ENCODE measurements around the gene HCN3.

HCN3 gene

DNA sequence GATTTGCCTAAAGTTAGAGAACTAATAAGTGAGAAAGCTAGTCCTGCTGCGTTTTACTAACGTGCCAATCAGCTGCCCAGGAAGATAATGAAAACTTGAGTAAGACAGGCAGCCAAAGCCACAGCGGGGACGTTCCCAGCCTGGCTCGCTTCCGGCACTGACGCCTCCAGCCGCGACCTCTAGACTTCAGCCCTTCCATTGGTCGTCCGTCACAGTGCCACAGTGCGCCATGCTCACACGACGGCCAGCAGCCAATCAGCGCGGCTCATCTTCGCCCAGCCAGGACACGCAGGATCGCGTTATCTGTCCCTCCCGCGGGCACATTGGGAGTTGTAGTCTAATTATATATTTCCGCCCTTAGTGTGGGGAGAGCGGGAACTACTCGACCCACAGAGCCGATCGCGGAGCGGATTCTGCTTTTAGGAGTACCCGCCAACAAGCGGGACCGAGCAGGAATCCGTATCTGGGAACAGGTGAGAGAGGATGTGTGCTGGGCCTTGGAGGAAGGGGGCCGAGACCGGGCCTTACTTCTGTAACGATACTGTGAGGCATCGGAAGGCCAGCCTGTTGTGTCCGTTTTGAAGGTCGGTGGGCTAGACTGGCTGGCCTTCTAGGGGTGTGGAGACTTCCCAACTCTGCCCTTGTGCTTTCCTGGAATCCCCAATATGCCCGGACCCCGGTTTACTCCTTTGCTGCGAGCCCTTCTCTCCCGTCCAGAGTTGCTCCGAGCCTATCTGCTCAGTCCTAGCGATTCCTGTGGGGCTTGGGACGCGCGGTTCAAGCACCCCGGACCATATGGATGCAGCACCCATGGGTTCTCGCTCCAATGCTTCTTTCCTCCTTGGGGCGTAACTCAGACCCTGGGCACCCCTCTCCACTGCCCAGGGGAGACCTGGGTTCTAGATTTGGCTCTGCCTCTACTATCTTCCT lies 31.5 kb downstream of the HCN3 start, which contains the start of gene FDPS:
TSS of gene FDPS (plus strand) at position 374 of the 930 bp plus-strand sequence. CDS start 924 bp downstream, outside the sequence.
- in situ Hi-C loops (cut with MboI; ENCODE audit: low sequenced_read_pairs): no loop called here

DNA sequence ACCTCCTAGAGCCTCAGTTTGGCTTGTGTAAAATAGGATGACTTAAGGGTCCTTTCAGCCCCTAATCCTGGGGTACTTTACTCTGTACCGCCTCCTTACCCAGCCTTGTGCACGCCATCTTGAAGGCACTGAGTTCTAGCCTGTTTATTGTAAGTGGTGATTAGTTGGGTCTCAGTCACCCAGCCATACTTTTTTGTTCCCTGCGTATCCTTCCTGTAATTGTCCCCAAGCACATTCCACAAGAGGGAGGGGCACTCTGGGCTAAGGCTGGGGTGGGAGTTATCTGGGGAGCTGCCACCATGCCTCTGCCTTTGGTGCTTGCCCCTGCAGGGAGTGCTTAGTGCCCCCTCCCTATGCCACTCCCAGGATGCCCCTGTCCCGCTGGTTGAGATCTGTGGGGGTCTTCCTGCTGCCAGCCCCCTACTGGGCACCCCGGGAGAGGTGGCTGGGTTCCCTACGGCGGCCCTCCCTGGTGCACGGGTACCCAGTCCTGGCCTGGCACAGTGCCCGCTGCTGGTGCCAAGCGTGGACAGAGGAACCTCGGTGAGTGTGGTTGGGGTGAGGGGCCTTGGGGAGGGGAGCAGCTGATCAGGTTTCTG lies 32.3 kb downstream of the HCN3 start:
- in situ Hi-C loops (cut with MboI; ENCODE audit: low sequenced_read_pairs): no loop called here

GRCh38 chr1:155313261-155313660 lies 36.0 kb downstream of the HCN3 start:
- in situ Hi-C loops (cut with MboI; ENCODE audit: low sequenced_read_pairs): no loop called here

DNA sequence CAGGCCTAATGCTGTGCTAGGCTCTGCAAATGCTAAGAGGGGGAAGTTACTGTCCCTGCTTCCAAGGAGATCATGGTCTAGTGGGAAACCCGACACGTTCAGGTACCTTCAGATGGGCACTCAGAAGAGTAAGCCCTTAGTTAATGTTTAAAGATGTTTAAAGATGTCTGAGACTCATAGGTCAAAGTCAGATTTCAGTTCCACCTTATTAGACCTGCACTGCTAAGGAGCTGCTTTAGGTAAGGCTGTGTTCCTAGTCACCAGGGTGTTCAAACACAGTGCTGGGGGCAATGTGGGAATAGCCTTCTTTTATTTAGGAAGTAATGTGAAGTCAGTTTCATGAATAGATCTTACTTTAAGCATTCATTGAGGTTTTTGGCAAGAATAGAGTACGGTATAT lies 39.7 kb downstream of the HCN3 start:
- in situ Hi-C loops (cut with MboI; ENCODE audit: low sequenced_read_pairs): no loop called here

- in situ Hi-C loops (cut with MboI; ENCODE audit: low sequenced_read_pairs): no loop called here
Observed at GRCh38 chr1:155318082-155318481, 40.8 kb downstream of the HCN3 start.

GRCh38 chr1:155319536-155319935 lies 42.3 kb downstream of the HCN3 start:
- in situ Hi-C loops (cut with MboI; ENCODE audit: low sequenced_read_pairs): no loop called here

DNA sequence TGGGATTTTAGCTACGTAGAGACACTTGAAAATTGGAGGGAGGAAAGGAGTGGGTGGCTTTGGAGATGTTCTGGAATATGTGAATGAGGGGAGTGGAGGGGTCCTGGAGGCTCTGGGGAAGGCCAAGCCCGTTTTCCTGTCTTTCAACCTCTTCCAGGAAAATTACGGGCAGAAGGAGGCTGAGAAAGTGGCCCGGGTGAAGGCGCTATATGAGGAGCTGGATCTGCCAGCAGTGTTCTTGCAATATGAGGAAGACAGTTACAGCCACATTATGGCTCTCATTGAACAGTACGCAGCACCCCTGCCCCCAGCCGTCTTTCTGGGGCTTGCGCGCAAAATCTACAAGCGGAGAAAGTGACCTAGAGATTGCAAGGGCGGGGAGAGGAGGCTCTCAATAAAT lies 43.0 kb downstream of the HCN3 start:
- in situ Hi-C loops (cut with MboI; ENCODE audit: low sequenced_read_pairs): no loop called here

- in situ Hi-C loops (cut with MboI; ENCODE audit: low sequenced_read_pairs): no loop called here
Observed at GRCh38 chr1:155320661-155321617, 43.7 kb downstream of the HCN3 start, which contains the start of gene RUSC1. Gene RUSC1 (plus strand): TSS chr1:155320894. CDS start chr1:155321774, 880 bp downstream.

DNA sequence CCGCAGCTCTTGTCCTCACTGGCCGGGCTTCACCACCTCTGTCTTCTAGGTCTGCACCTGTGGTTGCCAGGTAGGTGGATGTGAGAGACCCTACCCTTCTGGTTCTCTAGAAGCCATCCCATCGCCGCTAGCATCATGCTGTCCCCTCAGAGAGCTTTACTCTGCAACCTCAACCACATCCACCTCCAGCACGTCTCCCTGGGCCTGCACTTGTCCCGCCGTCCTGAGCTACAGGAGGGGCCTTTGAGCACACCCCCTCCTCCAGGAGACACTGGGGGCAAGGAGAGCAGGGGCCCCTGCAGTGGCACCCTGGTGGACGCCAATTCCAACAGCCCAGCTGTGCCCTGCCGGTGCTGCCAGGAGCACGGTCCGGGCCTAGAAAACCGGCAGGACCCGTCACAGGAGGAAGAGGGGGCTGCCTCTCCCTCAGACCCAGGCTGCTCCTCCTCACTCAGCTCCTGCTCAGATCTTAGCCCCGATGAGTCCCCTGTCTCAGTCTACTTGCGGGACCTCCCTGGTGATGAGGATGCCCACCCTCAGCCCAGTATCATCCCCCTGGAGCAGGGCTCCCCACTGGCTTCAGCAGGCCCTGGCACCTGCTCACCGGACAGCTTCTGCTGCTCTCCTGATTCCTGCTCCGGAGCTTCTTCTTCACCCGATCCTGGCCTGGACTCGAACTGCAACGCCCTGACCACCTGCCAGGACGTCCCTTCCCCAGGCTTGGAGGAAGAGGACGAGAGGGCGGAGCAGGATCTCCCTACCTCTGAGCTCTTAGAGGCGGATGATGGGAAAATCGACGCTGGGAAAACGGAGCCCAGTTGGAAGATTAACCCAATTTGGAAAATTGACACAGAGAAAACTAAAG lies 44.6 kb downstream of the HCN3 start:
- in situ Hi-C loops (cut with MboI; ENCODE audit: low sequenced_read_pairs): no loop called here

- in situ Hi-C loops (cut with MboI; ENCODE audit: low sequenced_read_pairs): no loop called here
Observed at GRCh38 chr1:155322571-155322952, 45.3 kb downstream of the HCN3 start.

DNA sequence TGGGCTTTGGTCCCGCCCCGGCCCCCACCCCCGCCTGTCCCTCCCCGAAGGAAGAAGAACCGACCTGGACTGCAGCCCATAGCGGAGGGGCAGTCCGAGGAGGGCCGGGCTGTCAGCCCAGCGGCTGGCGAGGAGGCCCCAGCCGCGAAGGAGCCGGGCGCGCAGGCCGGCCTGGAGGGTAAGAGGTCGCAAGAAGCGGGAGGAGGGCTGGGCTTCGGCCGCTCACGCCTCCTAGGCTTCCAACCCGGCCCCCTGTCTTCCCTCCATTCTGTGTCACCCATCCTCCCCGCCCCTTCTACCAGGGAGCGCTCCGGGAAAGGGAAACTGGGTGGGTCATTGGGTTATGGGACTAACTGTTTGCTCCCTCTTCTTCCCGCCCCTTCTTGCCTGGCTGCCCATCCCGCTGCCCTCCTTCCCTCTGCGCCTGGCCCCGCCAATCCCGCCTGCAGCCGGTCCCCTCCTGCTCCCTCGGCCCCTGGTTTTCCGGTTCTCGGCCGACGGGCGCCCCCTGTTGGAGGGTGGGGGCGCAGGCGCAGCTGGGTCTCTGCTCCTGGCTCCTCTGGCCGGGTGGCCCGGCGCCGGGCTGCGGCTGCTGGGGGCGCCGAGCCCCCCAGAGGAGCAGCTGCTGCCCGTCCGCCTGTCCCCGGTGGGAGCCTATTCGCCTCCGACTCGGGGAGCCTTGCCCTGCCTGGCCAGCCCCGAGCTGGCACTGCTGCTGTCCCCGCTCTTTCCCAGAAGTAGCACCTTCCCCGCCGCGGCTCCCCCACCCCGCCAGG lies 45.9 kb downstream of the HCN3 start:
- in situ Hi-C loops (cut with MboI; ENCODE audit: low sequenced_read_pairs): no loop called here

DNA sequence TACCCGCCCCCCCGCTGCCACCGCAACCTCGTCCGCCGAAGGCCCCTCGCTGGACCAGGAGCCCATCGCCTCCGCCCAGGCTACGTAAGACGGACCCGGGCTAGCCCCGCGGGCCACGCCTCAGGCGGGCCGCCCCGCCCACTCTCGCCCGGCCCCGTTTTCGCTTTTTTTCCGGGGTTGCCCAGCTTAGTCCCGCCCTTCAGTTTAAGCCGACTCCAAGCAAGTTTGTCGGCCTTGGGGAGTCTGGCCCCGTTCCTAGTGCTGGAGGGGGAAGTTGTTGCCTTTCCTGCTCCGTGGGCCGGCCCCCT lies 46.4 kb downstream of the HCN3 start:
- in situ Hi-C loops (cut with MboI; ENCODE audit: low sequenced_read_pairs): no loop called here

DNA sequence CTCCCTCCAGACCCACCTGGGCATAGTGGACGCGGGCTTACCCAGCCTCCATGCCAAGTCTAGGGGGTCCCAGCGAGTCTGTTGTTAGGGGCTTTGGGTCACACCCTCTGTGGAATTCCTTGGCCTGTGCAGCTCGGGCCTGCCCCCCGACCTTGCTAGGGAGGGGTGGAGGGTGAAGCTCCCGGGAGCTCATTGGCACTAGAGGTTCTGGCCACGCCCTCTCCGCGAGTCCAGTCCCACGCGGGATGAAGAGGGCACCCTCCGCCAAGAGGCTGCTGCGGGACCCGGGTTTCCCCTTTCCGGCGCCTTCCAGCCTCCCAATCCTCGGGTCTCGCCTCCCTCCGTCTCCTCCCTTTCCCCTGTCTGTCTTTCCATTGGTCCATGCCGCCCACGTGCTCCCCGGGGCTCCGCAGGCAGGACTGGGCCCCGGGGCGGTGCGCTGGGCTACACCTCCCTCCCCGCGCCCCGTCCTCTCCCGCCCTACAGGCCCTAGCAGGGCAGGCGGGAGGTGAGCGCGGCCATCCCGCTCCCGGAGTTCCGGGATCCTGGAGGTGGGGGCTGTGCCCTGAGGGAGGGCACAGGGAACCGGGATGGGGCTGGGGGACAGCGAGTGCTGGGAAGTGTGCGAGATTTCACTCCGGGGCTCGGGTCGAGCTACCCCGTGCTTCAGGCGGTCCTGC lies 46.9 kb downstream of the HCN3 start:
- in situ Hi-C loops (cut with MboI; ENCODE audit: low sequenced_read_pairs): no loop called here

DNA sequence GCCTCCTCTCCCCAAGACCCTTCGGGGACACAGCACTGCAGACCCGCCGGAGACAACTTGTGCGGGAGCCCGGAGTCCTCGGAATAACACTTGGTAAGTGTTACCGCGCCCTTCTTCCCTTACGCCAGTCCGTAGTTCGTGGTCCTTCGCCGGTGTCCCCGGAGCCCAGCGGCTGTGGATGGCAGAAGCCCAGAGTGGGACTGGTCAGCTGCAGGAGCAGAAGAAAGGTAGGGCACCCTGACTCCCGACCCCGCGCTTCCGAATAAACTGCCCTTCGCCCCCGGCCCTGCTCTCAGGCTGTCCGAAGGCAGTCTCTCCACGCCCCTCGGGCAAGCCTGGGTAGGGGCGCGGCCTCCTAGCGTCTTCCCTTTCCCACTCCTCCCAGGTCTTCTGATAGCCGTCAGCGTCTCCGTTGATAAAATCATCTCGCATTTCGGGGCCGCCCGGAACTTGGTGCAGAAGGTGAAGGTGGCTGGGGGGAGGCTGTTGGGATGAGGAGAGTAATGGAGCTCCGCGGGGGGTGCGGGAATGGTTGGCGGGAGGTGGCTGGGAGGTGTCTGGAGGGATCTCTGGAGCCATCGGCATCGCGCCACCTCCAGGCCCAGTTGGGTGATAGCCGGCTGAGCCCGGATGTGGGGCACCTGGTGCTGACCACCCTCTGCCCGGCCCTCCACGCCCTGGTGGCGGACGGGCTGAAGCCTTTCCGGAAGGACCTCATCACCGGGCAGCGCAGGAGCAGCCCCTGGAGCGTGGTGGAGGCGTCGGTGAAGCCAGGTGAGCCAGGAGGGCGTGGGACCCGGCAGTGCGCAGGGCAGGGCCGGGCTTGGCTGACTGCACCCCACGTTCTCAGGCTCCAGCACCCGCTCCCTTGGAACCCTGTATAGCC lies 47.7 kb downstream of the HCN3 start:
- in situ Hi-C loops (cut with MboI; ENCODE audit: low sequenced_read_pairs): no loop called here

DNA sequence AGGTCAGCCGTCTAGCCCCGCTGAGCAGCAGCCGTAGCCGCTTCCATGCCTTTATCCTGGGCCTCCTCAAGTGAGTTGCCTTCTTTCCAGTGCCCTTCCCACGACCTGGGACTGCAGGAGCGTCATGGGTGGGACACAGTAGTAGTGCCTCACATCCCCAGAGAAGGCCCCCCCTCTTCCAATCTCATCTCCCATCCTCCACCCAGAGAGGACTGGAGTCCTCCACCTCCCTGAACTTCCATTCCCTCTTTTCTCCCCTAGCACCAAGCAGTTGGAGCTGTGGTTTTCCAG lies 48.3 kb downstream of the HCN3 start:
- in situ Hi-C loops (cut with MboI; ENCODE audit: low sequenced_read_pairs): no loop called here

DNA sequence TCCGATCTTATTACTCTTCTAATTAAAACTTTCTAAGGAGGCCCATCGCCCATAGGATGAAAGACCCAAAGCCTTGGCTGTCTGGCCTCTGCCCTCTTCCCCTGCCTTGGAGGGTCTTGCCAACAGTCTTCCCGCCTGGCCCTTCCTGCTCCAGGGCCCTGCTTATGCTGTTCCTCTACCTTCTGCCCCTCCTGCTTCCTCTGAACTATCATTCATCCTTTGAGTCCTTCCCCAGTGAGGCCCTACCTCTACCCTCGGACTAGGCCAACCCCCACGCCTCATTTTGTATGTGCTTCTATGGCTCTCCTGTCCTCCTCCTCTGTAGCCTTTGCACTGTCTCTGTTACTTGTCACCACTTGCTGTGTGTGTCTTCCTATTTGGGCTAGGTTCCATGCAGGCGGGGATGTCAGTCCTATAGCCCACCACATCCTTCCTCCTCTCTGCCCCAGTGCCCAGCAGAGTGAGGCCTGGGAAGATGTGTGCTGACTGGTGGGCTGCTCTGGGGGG lies 48.8 kb downstream of the HCN3 start:
- in situ Hi-C loops (cut with MboI; ENCODE audit: low sequenced_read_pairs): no loop called here

- in situ Hi-C loops (cut with MboI; ENCODE audit: low sequenced_read_pairs): no loop called here
Observed at GRCh38 chr1:155326631-155327037, 49.4 kb downstream of the HCN3 start.

- in situ Hi-C loops (cut with MboI; ENCODE audit: low sequenced_read_pairs): no loop called here
Observed at GRCh38 chr1:155327981-155328380, 50.7 kb downstream of the HCN3 start.

Data from hTERT RPE-1 (cell line).